ENCODE data around the gene CHSY1. TPM values are rescaled to one million over a fixed set of nuclear protein-coding genes. Genes with fewer than 3 reads are reported as not detected.
"Not testable (repeated sequence)": the region's sequence is repeated elsewhere in the genome, so short reads cannot be mapped to it uniquely, and the experiment has no call there.

Gene CHSY1
- total and polyA plus RNA-seq, 12 donors, result 14.8 to 82.5 (median 34.2) TPM

GRCh38 chr15:101295607-101296161, 43.8 kb upstream of the CHSY1 start:
- intact Hi-C loops (cut with DNase I), result loop anchor here in 1 of 2 donors (5.0 kb wide), 1 partner anchor 347 kb away; no protein-coding TSS in a partner anchor

DNA sequence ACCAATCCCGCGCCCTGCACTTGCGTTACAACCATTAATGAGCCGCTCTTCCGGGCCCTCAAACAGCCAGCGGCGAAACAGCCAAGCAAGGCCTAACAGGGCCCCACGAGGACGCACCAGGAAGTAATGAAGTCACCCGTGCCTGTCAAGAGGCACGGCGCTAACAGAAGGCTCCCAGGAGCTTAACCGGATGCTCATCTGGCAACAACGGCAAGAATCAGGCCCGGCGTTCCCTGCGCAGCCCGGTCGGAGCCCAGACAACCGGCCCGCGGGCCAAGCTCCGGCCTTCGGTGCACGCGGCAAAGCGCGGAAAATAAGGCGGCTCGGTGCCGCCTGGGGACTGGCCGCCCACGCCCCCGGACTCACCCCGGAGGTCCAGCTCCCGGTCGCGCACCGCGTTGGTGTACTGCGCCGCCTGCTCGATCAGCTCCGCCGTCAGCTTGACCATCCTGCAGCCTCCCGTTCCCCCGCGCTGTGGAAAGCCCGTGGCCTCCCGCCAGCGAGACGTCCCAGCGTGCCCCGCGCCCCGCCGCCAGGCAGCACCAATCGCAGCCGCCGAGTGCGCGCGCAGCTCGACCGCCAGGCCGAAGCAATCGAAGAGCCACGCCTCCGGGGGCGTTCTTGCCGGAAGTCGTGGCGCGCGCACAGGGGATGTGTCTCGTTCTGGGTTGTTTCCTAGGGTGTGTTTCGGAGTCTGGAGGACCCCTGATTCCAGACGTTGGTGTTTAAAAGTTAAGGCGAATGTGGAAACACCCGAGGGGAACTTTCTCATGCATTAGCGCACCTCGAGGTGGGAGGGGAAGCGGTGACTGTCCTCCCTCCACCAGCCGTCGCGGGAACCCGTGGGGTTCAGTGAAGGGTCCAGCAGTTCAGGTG, 43.1 kb upstream of the CHSY1 start, which contains the start of gene SNRPA1:
TSS of gene SNRPA1 (minus strand) at position 518 of the 876 bp plus-strand sequence. CDS start at position 448, 70 bp downstream.
- TF ChIP-seq POLR2A (IDR thresholded peaks at IDR 0.05), result peak; percentile 76 to 81
- no peak for TF ChIP-seq CTCF (IDR thresholded peaks at IDR 0.05)
- no peaks in the 10 kb centered on the region for H3K36me3 ChIP-seq (replicated peaks in 1 of 2)
- peak within 1 kb of the TSS; percentile 75 to 96 (median 92) for H3K27ac ChIP-seq
- peaks cover 19 to 28% of the 10 kb centered on the region in 2 donors for H3K4me1 ChIP-seq (replicated peaks in 1 of 2)
- intact Hi-C loops (cut with DNase I), result loop anchor here in 1 of 2 donors (5.0 kb wide), 1 partner anchor 347 kb away; no protein-coding TSS in a partner anchor
- 0 to 1% (median 0%) methylated on average over 17 to 87 of the region's 87 CpGs for WGBS, 4 donors
- no peaks in the 10 kb centered on the region for H3K9me3 ChIP-seq (replicated peaks in 1 of 3)
- peak; percentile 97 to 99 (median 98) for DNase-seq
- H3K4me3 ChIP-seq, result peak within 1 kb of the TSS; percentile 57 to 86 (median 70)
- H3K27me3 ChIP-seq, result no peaks in the 10 kb centered on the region

More at GRCh38 chr15:101295607-101296161, 43.8 kb upstream of the CHSY1 start:
- no peak for TF ChIP-seq CTCF (IDR thresholded peaks at IDR 0.05)
- no peak for TF ChIP-seq POLR2A (IDR thresholded peaks at IDR 0.05)
- Histone ChIP-seq H3K9me3 (replicated peaks in 1 of 3) (no peaks in the 10 kb centered on the region), H3K27me3 (no peaks in the 10 kb centered on the region), H3K36me3 (replicated peaks in 1 of 2) (no peaks in the 10 kb centered on the region), H3K4me3 (peak overlapping the region; percentile 57 to 86 (median 70)), H3K4me1 (replicated peaks in 1 of 2) (peaks cover 19 to 28% of the 10 kb centered on the region in 2 donors), H3K27ac (peak overlapping the region in 4 of 5 donors; percentile 89 to 96 (median 94))
- DNase-seq, result no peak
- WGBS, 4 donors, result 1 to 2% (median 1%) methylated on average over 18 to 20 of the region's 20 CpGs

GRCh38 chr15:101293122-101293521, 41.3 kb upstream of the CHSY1 start:
- no peaks in the 10 kb centered on the region for H3K27me3 ChIP-seq
- H3K9me3 ChIP-seq (replicated peaks in 1 of 3), result no peaks in the 10 kb centered on the region
- H3K27ac ChIP-seq, result no peak overlapping the region
- TF ChIP-seq CTCF (IDR thresholded peaks at IDR 0.05) (no peak), POLR2A (IDR thresholded peaks at IDR 0.05) (no peak)
- peaks cover 0 to 5% of the 10 kb centered on the region in 2 donors for H3K36me3 ChIP-seq (replicated peaks in 1 of 2)
- 76 to 82% (median 81%) methylated on average over 10 of the region's 10 CpGs for WGBS, 4 donors
- H3K4me3 ChIP-seq, result peak overlapping the region in 1 of 4 donors; percentile 86
- peaks cover 19 to 28% of the 10 kb centered on the region in 2 donors for H3K4me1 ChIP-seq (replicated peaks in 1 of 2)
- intact Hi-C loops (cut with DNase I), result no loop called here
- DNase-seq, result peak in 1 of 7 donors; percentile 47

GRCh38 chr15:101288905-101289513, 37.2 kb upstream of the CHSY1 start:
- TF ChIP-seq CTCF (IDR thresholded peaks at IDR 0.05) (peak; percentile 33 to 60 (median 54)), POLR2A (IDR thresholded peaks at IDR 0.05) (no peak)
- DNase-seq, result no peak
- no peak overlapping the region for H3K27ac ChIP-seq
- no peak overlapping the region for H3K4me3 ChIP-seq
- H3K9me3 ChIP-seq (replicated peaks in 1 of 3), result no peaks in the 10 kb centered on the region
- no peaks in the 10 kb centered on the region for H3K27me3 ChIP-seq
- intact Hi-C loops (cut with DNase I), result no loop called here
- peaks cover 12 to 20% of the 10 kb centered on the region in 2 donors for H3K4me1 ChIP-seq (replicated peaks in 1 of 2)
- WGBS, 4 donors, result 70 to 79% (median 75%) methylated on average over 8 of the region's 8 CpGs
- H3K36me3 ChIP-seq (replicated peaks in 1 of 2), result peaks cover 0 to 36% of the 10 kb centered on the region in 2 donors

DNA sequence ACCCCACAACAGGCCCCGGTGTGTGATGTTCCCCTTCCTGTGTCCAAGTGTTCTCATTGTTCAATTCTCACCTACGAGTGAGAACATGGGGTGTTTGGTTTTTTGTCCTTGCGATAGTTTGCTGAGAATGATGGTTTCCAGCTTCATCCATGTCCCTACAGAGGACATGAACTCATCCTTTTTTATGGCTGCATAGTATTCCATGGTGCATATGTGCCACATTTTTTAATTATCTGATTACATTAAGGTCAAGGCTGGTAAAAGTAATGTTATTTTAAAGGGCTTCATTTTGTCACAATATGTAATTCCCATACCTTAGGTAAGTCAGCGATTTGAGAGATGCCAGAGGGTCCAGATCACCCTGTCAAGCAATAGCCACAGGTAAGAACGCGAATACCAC, 35.5 kb upstream of the CHSY1 start:
- H3K27me3 ChIP-seq; H3K9me3 ChIP-seq (replicated peaks in 1 of 3); H3K27ac ChIP-seq; H3K4me3 ChIP-seq; H3K4me1 ChIP-seq (replicated peaks in 1 of 2); intact Hi-C loops (cut with DNase I): not testable (repeated sequence)
- H3K36me3 ChIP-seq (replicated peaks in 1 of 2), result peaks cover 0 to 52% of the 10 kb centered on the region in 2 donors
- WGBS, 4 donors, result 93 to 98% (median 97%) methylated on average over 6 of the region's 6 CpGs
- DNase-seq, result peak in 1 of 7 donors; percentile 27
